PC-3 (cell line): ENCODE measurements around the gene SULT1C2. TPM values are rescaled to one million over a fixed set of nuclear protein-coding genes. Genes with fewer than 3 reads are reported as not detected.
A peak's percentile ranks its signal among the peaks of the same experiment; 100 is the strongest.

ENCODE experiments used
- ATAC-seq: fragments of 200-7000 bp; cut with Tn5 transposase; 2 replicates; pipeline ENCODE4 v1.9.1; 2020; ENCODE audit warnings: mild to moderate bottlenecking, moderate library complexity
- BruUV-seq: library from RNA; stranded (reverse); fragments of 400-500 nt; replicated peaks from 2 replicates; lab custom pipeline; 2021; lab: Mats Ljungman, UMichigan
- CTCF ChIA-PET: fragments of 300-600 bp; sonication (Branson Sonifier 250); formaldehyde crosslinking; loops from one replicate; lab custom pipeline; 2022; ENCODE audit warnings: antibody characterized with exemption; lab: Charles Lee
- POLR2A ChIA-PET: fragments of 300-600 bp; sonication (Branson Sonifier 250); formaldehyde crosslinking; loops from one replicate; lab custom pipeline; 2022; ENCODE audit warnings: antibody characterized with exemption; ENCODE audit not compliant: unreplicated experiment; lab: Charles Lee
- DNase-seq: peaks from one replicate; pipeline ENCODE4 v3.0.0-alpha.2; 2015
- H2AFZ ChIP-seq: fragments of 300-600 bp; sonication (generic); 2 replicates; pipeline ENCODE4 v1.6.0; 2016; ENCODE audit warnings: antibody characterized with exemption, low read length
- H3F3A ChIP-seq: fragments of 300-600 bp; sonication (generic); one replicate; pipeline ENCODE4 v1.6.0; 2017; ENCODE audit warnings: antibody characterized with exemption, low read length, control low read depth, mild to moderate bottlenecking; ENCODE audit not compliant: unreplicated experiment
- H3K27ac ChIP-seq: fragments of 300-600 bp; sonication (generic); 2 replicates; pipeline ENCODE4 v1.5.1; 2016; ENCODE audit warnings: mild to moderate bottlenecking, low read length
- H3K27me3 ChIP-seq: fragments of 300-600 bp; sonication (generic); 2 replicates; pipeline ENCODE4 v1.6.1; 2016; ENCODE audit warnings: low read length, mixed read lengths
- H3K36me3 ChIP-seq: fragments of 300-600 bp; sonication (generic); 2 replicates; pipeline ENCODE4 v1.6.1; 2016; ENCODE audit warnings: low read depth, mixed run types, low read length, mixed read lengths
- H3K4me1 ChIP-seq: fragments of 300-600 bp; sonication (generic); 2 replicates; pipeline ENCODE4 v1.5.1; 2016; ENCODE audit warnings: low read length; ENCODE audit not compliant: insufficient read depth
- H3K4me2 ChIP-seq: fragments of 300-600 bp; sonication (generic); 2 replicates; pipeline ENCODE4 v1.6.0; 2016; ENCODE audit warnings: low read length
- H3K4me3 ChIP-seq: fragments of 300-600 bp; sonication (generic); 2 replicates; pipeline ENCODE4 v1.5.1; 2016; ENCODE audit warnings: mild to moderate bottlenecking, low read length, mixed read lengths
- H3K79me2 ChIP-seq: fragments of 300-600 bp; sonication (generic); 2 replicates; pipeline ENCODE4 v1.6.1; 2017; ENCODE audit warnings: low read length, mixed read lengths
- H3K9ac ChIP-seq: fragments of 300-600 bp; sonication (generic); 2 replicates; pipeline ENCODE4 v1.6.0; 2016; ENCODE audit warnings: mild to moderate bottlenecking, low read length
- H3K9me2 ChIP-seq: fragments of 300-600 bp; sonication (generic); replicated peaks from 2 replicates; pipeline ENCODE4 v1.6.1; 2016; ENCODE audit warnings: mixed run types, low read length, mixed read lengths
- H3K9me3 ChIP-seq: fragments of 300-600 bp; sonication (generic); 2 replicates; pipeline ENCODE4 v1.6.1; 2016; ENCODE audit warnings: low read length, mixed read lengths
- H4K20me1 ChIP-seq: fragments of 300-600 bp; sonication (generic); 2 replicates; pipeline ENCODE4 v1.6.1; 2016; ENCODE audit warnings: low read length, mixed read lengths
- CTCF ChIP-seq: fragments of 300-600 bp; sonication (generic); conservative IDR thresholded peaks from 2 replicates; pipeline ENCODE4 v1.5.1; 2017; ENCODE audit warnings: antibody characterized with exemption, low read depth, mild to moderate bottlenecking, low read length
- EZH2 ChIP-seq: fragments of 300-600 bp; sonication (generic); IDR thresholded peaks from one replicate; pipeline ENCODE4 v1.6.1; 2017; ENCODE audit warnings: antibody characterized with exemption, mild to moderate bottlenecking, low read length; ENCODE audit not compliant: unreplicated experiment
- EZH2phosphoT487 ChIP-seq: fragments of 300-600 bp; sonication (generic); IDR thresholded peaks from 2 replicates; pipeline ENCODE4 v1.6.1; 2018; ENCODE audit warnings: mild to moderate bottlenecking, antibody characterized with exemption, low read length, borderline replicate concordance
- intact Hi-C: fragments of 100-400 bp; cut with micrococcal nuclease; formaldehyde crosslinking; loops from 2 replicates; pipeline ENCODE4 v1.9.0; 2023
- total RNA-seq: library from RNA; depleted of rRNA; stranded (reverse); fragments of >200 nt; gene quantifications from 2 replicates; pipeline ENCODE4 v1.2.3, GENCODE V29; 2014

The SULT1C2 gene
- total RNA-seq, 1 experiment from 2014 or later = not detected

- Histone ChIP-seq H3K4me3 (no peak overlapping the region), H3K36me3 (no peaks in the 10 kb centered on the region), H3K27me3 (no peaks in the 10 kb centered on the region), H3K9me3 (no peaks in the 10 kb centered on the region), H3K9me2 (no peaks in the 10 kb centered on the region), H3K4me1 (peaks cover 12% of the 10 kb centered on the region), H3K27ac (no peak overlapping the region), H3K9ac (no peak overlapping the region), H3K4me2 (no peak overlapping the region), H4K20me1 (no peaks in the 10 kb centered on the region), H2AFZ (no peak overlapping the region), H3F3A (no peaks in the 10 kb centered on the region), H3K79me2 (no peaks in the 10 kb centered on the region)
- no peak for TF ChIP-seq EZH2
- intact Hi-C loops = no loop called here
- ATAC-seq (no peak), DNase-seq (no peak)
- BruUV-seq = no TSS peak
- POLR2A ChIA-PET = no interaction called here
- CTCF ChIA-PET = no interaction called here
Measured at GRCh38 chr2:108293850-108294249, 5.2 kb downstream of the SULT1C2 start.

DNA sequence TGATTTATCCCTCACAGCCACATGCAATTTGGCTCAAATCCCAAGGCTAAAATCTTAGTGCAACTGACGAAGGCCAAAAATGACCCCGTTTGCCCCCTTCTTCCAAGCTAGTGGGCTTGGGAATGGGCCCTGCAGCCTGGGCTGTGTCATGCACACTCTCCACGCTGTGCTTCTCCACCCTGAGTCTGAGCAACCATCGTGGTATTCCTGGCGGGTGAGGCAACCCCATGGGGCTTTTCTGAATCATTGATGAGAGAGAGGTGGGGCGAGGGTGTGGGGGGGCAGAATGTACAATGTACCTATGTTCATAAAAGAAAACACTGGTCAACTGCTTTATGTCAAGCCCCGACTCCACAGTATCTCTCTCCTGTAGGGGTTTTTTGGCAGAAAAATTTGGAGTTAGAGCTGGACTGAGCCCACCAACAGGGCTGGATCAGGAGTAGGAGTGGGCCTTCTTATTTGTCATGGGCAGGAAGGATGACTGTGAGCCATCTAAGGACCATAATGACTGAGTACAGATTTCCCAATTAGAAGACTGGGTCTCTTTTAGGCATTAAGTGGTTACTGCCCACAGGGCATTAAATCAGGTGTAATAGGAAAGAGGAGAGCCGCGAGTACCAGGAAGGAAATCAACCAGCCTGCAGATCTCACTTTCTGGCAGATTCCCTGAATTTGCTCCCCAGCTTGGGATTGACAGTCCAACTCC is 8.9 kb downstream of the SULT1C2 start:
- Histone ChIP-seq H3K27me3 (no peaks in the 10 kb centered on the region), H3K4me3 (no peak overlapping the region), H3K36me3 (no peaks in the 10 kb centered on the region), H3K9me3 (no peaks in the 10 kb centered on the region), H3K9me2 (no peaks in the 10 kb centered on the region), H3K4me1 (peaks cover 12% of the 10 kb centered on the region), H3K9ac (no peak overlapping the region), H2AFZ (peak overlapping the region; percentile 33), H3K4me2 (peak overlapping the region; percentile 5; the same call in 1 of the 2 replicates), H4K20me1 (no peaks in the 10 kb centered on the region), H3K27ac (no peak overlapping the region), H3K79me2 (no peaks in the 10 kb centered on the region), H3F3A (no peaks in the 10 kb centered on the region)
- POLR2A ChIA-PET = no interaction called here
- DNase-seq (peak; percentile 73), ATAC-seq (peak; percentile 85)
- CTCF ChIA-PET = no interaction called here
- TF ChIP-seq EZH2phosphoT487 = no peak
- no peak for TF ChIP-seq EZH2
- TF ChIP-seq CTCF = no peak
- intact Hi-C loops = no loop called here
- BruUV-seq = no TSS peak

GRCh38 chr2:108301558-108301957 is 12.9 kb downstream of the SULT1C2 start:
- TF ChIP-seq EZH2phosphoT487 (no peak), EZH2 (no peak), CTCF (no peak)
- POLR2A ChIA-PET = no interaction called here
- intact Hi-C loops = no loop called here
- DNase-seq = no peak
- no peak for ATAC-seq
- Histone ChIP-seq H3F3A (no peaks in the 10 kb centered on the region), H3K4me3 (no peak overlapping the region), H4K20me1 (no peaks in the 10 kb centered on the region), H2AFZ (no peak overlapping the region), H3K9me2 (no peaks in the 10 kb centered on the region), H3K4me2 (no peak overlapping the region), H3K36me3 (no peaks in the 10 kb centered on the region), H3K27ac (no peak overlapping the region), H3K9ac (no peak overlapping the region), H3K27me3 (no peaks in the 10 kb centered on the region), H3K4me1 (peaks cover 22% of the 10 kb centered on the region), H3K79me2 (no peaks in the 10 kb centered on the region), H3K9me3 (no peaks in the 10 kb centered on the region)
- CTCF ChIA-PET = no interaction called here
- BruUV-seq = no TSS peak
